Peyer's patch (tissue), 4 donors: ENCODE results near the gene ACCS. TPM values are rescaled to one million over a fixed set of nuclear protein-coding genes. Genes with fewer than 3 reads are reported as not detected.

Experiments
- DNase-seq, 3 donors: peaks; one replicate each; pipeline ENCODE4 v3.0.0-alpha.2; 2017 to 2019
- H3K27ac ChIP-seq, 4 donors: fragments of 200-600 bp; sonication (generic); one replicate each; pipeline ENCODE4 v1.5.1; 2016 to 2019
- H3K27me3 ChIP-seq, 2 donors: fragments of 200-600 bp; sonication (generic); one replicate each; pipeline ENCODE4 v1.5.1; 2019
- H3K36me3 ChIP-seq, 3 donors: fragments of 200-600 bp; sonication (generic); one replicate each; pipeline ENCODE4 v1.5.1; 2016 to 2019
- H3K4me1 ChIP-seq, 4 donors: fragments of 200-600 bp; sonication (generic); one replicate each; pipeline ENCODE4 v1.5.1; 2016 to 2019
- H3K4me3 ChIP-seq, 4 donors: fragments of 200-600 bp; sonication (generic); 1 replicate in 3 of 4; 2 replicates in 1 of 4; pipeline ENCODE4 v1.5.1; 2016 to 2019; ENCODE audit warnings: mild to moderate bottlenecking in 1 of 4
- H3K9me3 ChIP-seq, 4 donors: fragments of 200-600 bp; sonication (generic); one replicate each; pipeline ENCODE4 v1.5.1; 2016 to 2019; ENCODE audit warnings: mild to moderate bottlenecking in 1 of 4
- POLR2A ChIP-seq, 2 donors: fragments of 450-650 bp; IDR thresholded peaks; one replicate each; pipeline ENCODE4 v1.5.1; 2017; ENCODE audit warnings: antibody characterized with exemption in 2 of 2, mild to moderate bottlenecking in 2 of 2, moderate library complexity in 2 of 2
- total RNA-seq, 4 donors: library from RNA; depleted of rRNA; stranded (reverse); fragments of >200 nt; gene quantifications; one replicate each; pipeline ENCODE4 v1.1.0, GENCODE V29; 2016
- TF ChIP-seq, protein P1 (sequence below), 6 experiments: fragments of 450-650 bp in 4 of 6; fragments of 200-600 bp in 2 of 6; sonication (generic) in 1 of 6; IDR thresholded peaks; one replicate each; pipeline ENCODE4 v1.5.1; 2017 to 2019; ENCODE audit warnings: antibody characterized with exemption in 6 of 6, mild to moderate bottlenecking in 3 of 6, moderate library complexity in 1 of 6

ACCS gene
- total RNA-seq, 4 donors from 2014 or later, result 31.5 to 70.7 (median 46.3) TPM

DNA sequence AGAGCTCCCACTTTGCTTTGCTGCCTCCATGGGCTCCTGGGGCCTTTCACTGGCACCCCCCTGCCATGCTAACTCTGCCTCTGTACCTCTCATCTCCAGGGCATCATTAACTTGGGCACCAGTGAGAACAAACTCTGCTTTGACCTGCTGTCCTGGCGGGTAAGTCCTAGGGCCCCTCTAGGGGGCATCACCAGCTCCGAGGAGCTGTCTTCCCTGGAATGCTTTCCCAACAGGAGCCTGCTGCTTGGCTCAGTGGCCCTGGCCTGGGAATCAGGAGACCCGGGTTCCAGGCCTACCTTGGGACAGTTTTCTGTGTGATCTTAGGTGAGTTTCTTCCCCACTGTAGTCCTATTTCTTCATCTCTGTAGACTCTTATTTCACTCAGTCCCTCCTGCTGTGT, 5.1 kb downstream of the ACCS start:
- Histone ChIP-seq H3K4me3 (no peak overlapping the region), H3K27me3 (no peaks in the 10 kb centered on the region), H3K4me1 (peaks cover 0 to 9% (median 2%) of the 10 kb centered on the region in 4 donors), H3K36me3 (peaks cover 0 to 26% (median 0%) of the 10 kb centered on the region in 3 donors), H3K27ac (no peak overlapping the region), H3K9me3 (no peaks in the 10 kb centered on the region)
- TF ChIP-seq, protein P1, sequence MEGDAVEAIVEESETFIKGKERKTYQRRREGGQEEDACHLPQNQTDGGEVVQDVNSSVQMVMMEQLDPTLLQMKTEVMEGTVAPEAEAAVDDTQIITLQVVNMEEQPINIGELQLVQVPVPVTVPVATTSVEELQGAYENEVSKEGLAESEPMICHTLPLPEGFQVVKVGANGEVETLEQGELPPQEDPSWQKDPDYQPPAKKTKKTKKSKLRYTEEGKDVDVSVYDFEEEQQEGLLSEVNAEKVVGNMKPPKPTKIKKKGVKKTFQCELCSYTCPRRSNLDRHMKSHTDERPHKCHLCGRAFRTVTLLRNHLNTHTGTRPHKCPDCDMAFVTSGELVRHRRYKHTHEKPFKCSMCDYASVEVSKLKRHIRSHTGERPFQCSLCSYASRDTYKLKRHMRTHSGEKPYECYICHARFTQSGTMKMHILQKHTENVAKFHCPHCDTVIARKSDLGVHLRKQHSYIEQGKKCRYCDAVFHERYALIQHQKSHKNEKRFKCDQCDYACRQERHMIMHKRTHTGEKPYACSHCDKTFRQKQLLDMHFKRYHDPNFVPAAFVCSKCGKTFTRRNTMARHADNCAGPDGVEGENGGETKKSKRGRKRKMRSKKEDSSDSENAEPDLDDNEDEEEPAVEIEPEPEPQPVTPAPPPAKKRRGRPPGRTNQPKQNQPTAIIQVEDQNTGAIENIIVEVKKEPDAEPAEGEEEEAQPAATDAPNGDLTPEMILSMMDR (IDR thresholded peaks at IDR 0.05), result no peak
- TF ChIP-seq POLR2A (IDR thresholded peaks at IDR 0.05), result no peak
- no peak for DNase-seq

DNA sequence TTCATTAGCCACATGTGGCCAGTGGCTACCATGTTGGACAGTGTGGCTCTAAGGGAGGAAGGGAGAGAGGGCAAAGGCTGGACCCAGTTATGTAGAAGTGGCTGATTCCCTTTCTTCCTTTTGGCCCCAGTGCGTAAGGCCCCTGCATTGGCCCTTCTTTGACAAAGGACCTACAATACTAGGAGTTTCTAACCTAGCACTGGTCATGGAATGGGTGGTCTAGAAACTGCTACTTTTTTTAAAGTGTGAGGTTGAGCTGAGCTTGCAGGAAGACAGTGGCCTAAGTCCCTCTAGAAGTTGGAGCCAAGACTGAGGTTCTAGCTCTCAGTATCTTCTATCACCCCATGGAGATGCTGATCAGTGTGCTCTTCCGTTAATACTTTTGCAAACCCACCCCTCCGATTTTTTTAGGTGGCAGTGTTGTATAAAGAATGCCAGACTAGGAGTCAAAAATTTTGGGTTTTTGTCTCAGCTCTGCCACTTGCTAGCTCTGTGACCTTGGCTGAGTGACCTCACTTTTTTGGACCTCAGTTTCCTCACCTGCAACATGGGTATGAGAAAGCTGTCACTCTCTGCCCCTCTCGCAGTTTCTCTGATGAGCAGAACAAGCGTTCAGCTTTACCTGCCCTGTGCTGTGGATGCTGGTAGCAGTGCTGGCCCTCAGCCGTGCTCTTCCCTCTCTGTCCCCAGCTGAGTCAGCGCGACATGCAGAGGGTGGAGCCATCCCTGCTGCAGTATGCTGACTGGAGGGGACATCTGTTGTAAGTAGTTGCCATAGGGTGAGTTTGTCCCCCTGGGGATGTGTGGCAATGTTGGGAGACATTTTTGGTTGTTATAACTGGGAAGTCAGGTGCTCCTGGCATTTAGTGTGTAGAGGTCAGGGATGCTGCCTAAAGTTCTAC, 6.9 kb downstream of the ACCS start:
- H3K4me3 ChIP-seq, result no peak overlapping the region

DNA sequence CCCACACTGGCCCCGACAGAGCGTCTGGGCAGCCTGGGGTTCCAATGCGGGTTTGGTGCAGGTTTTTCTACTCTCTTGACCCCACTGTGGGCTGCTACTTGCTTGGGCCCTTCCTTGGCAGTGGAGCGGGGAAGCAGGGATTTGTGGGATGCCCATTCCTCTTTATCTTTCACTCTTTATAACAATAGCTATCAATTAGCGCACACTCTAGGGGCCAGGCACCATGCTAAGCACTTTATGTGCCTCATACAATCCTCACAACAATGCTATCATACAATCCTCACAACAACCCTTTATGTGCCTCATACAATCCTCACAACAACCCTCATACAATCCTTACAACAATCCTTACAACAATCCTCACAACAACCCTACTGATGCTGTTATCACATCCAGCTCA, 12.7 kb downstream of the ACCS start:
- no peak overlapping the region for H3K27ac ChIP-seq
- no peak overlapping the region for H3K4me3 ChIP-seq
- no peaks in the 10 kb centered on the region for H3K4me1 ChIP-seq
- TF ChIP-seq, protein P1 (IDR thresholded peaks at IDR 0.05), result no peak
- TF ChIP-seq POLR2A (IDR thresholded peaks at IDR 0.05), result no peak
- DNase-seq, result no peak
- H3K36me3 ChIP-seq, result peaks cover 0 to 25% (median 0%) of the 10 kb centered on the region in 3 donors
- H3K27me3 ChIP-seq, result no peaks in the 10 kb centered on the region
- no peaks in the 10 kb centered on the region for H3K9me3 ChIP-seq

More for the DNA sequence above, 6.9 kb downstream of the ACCS start:
- Histone ChIP-seq H3K36me3 (peaks cover 0 to 27% (median 0%) of the 10 kb centered on the region in 3 donors), H3K27me3 (no peaks in the 10 kb centered on the region), H3K9me3 (no peaks in the 10 kb centered on the region), H3K4me1 (no peaks in the 10 kb centered on the region), H3K27ac (no peak overlapping the region)
- no peak for DNase-seq
- TF ChIP-seq, protein P1 (IDR thresholded peaks at IDR 0.05), result no peak
- no peak for TF ChIP-seq POLR2A (IDR thresholded peaks at IDR 0.05)

DNA sequence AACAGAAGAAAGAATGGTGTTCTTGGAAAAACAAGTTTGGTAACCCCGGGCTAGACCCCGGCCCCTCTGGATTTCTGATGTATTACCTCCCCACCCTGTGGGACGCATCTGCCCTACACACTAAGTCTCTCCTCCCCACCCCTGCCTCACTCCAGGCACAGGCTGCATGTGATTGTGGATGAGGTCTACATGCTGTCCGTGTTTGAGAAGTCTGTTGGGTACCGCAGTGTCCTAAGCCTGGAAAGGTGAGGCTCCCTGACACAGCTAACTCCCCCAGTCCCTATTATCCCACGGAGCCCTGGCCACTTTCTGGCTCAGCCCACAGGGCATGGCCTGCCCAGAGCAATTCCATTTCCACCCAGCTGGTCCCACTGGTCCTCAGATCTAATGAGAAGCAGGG, 13.3 kb downstream of the ACCS start:
- Histone ChIP-seq H3K27ac (no peak overlapping the region), H3K27me3 (no peaks in the 10 kb centered on the region), H3K4me3 (no peak overlapping the region), H3K9me3 (no peaks in the 10 kb centered on the region), H3K36me3 (peaks cover 0 to 24% (median 0%) of the 10 kb centered on the region in 3 donors), H3K4me1 (no peaks in the 10 kb centered on the region)
- DNase-seq, result no peak
- TF ChIP-seq, protein P1 (IDR thresholded peaks at IDR 0.05), result no peak
- TF ChIP-seq POLR2A (IDR thresholded peaks at IDR 0.05), result no peak

DNA sequence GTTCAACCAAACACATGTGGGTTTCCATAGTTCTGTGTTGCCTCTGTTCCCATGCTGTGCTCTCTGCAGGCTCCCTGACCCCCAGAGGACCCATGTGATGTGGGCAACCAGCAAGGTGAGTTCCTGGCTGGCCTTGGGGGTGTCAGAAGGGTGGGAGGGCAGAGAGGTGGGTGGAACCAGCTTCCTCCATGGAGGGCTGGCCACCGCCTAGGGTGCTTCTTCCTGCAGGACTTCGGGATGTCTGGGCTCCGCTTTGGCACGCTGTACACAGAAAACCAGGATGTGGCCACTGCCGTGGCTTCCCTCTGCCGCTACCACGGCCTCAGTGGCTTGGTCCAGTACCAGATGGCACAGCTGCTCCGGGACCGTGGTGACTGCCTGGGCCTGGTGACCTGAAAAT, 14.9 kb downstream of the ACCS start:
- DNase-seq, result no peak
- H3K27ac ChIP-seq, result no peak overlapping the region
- H3K4me3 ChIP-seq, result no peak overlapping the region
- no peaks in the 10 kb centered on the region for H3K27me3 ChIP-seq
- H3K36me3 ChIP-seq, result peaks cover 0 to 13% (median 0%) of the 10 kb centered on the region in 3 donors
- TF ChIP-seq, protein P1 (IDR thresholded peaks at IDR 0.05), result no peak
- no peak for TF ChIP-seq POLR2A (IDR thresholded peaks at IDR 0.05)
- H3K4me1 ChIP-seq, result no peaks in the 10 kb centered on the region
- no peaks in the 10 kb centered on the region for H3K9me3 ChIP-seq
